WTC11 (cell line): ENCODE measurements around the gene CTNNAL1. TPM values are rescaled to one million over a fixed set of nuclear protein-coding genes. Genes with fewer than 3 reads are reported as not detected.

Experiments
- ATAC-seq: fragments of 200-7000 bp; cut with Tn5 transposase; 2 replicates; pipeline ENCODE4 v1.10.0; 2021; ENCODE audit warnings: mild to moderate bottlenecking, moderate library complexity
- CTCF ChIA-PET: fragments of 300-600 bp; sonication (Branson Sonifier 250); formaldehyde crosslinking; loops from one replicate; lab custom pipeline; 2021; ENCODE audit warnings: antibody characterized with exemption; lab: Charles Lee
- POLR2A ChIA-PET: fragments of 350-600 bp; sonication (Branson Sonifier 250); formaldehyde crosslinking; loops from one replicate; lab custom pipeline; 2021; ENCODE audit warnings: antibody characterized with exemption; lab: Charles Lee
- DNase-seq: peaks from one replicate; pipeline ENCODE4 v3.0.0; 2021; ENCODE audit warnings: low spot score
- H3K27ac Mint-ChIP-seq: 2 replicates; pipeline ENCODE4 v1.8.0; 2021; ENCODE audit warnings: mixed read lengths
- H3K27me3 Mint-ChIP-seq: 2 replicates; pipeline ENCODE4 v1.8.0; 2021; ENCODE audit warnings: low read depth, mild to moderate bottlenecking, moderate library complexity, mixed read lengths
- H3K36me3 Mint-ChIP-seq: 2 replicates; pipeline ENCODE4 v1.8.0; 2021; ENCODE audit warnings: mixed read lengths
- H3K4me1 Mint-ChIP-seq: 2 replicates; pipeline ENCODE4 v1.8.0; 2022; ENCODE audit warnings: mixed read lengths
- H3K4me3 Mint-ChIP-seq: 2 replicates; pipeline ENCODE4 v1.8.0; 2021; ENCODE audit warnings: mild to moderate bottlenecking, moderate library complexity, mixed read lengths
- H3K9me3 Mint-ChIP-seq: 2 replicates; pipeline ENCODE4 v1.8.0; 2021; ENCODE audit warnings: mixed read lengths
- CREB1 ChIP-seq: sonication (generic); formaldehyde crosslinking; IDR thresholded peaks from 2 replicates; pipeline ENCODE4 v1.8.0; 2023; ENCODE audit warnings: mild to moderate bottlenecking, missing genetic modification reagents
- CREM ChIP-seq: sonication (generic); formaldehyde crosslinking; IDR thresholded peaks from 2 replicates; pipeline ENCODE4 v1.8.1; 2022; ENCODE audit warnings: mild to moderate bottlenecking, missing genetic modification reagents, moderate library complexity
- E2F1 ChIP-seq: sonication (generic); formaldehyde crosslinking; IDR thresholded peaks from 2 replicates; pipeline ENCODE4 v1.8.0; 2022; ENCODE audit warnings: mild to moderate bottlenecking, missing genetic modification reagents
- E2F5 ChIP-seq: sonication (generic); formaldehyde crosslinking; IDR thresholded peaks from 2 replicates; pipeline ENCODE4 v1.8.1; 2022; ENCODE audit warnings: mild to moderate bottlenecking, moderate library complexity, missing genetic modification reagents
- ELF4 ChIP-seq: sonication (generic); formaldehyde crosslinking; IDR thresholded peaks from 2 replicates; pipeline ENCODE4 v1.8.1; 2022; ENCODE audit warnings: low read depth, mild to moderate bottlenecking, moderate library complexity, missing genetic modification reagents
- ETV6 ChIP-seq: sonication (generic); formaldehyde crosslinking; IDR thresholded peaks from 2 replicates; pipeline ENCODE4 v1.8.1; 2022; ENCODE audit warnings: mild to moderate bottlenecking, missing genetic modification reagents
- HMGA2 ChIP-seq: fragments of 250-450 bp; sonication (Bioruptor Pico); IDR thresholded peaks from 2 replicates; pipeline ENCODE4 v1.4.0; 2021; ENCODE audit warnings: mild to moderate bottlenecking, moderate library complexity
- MXD4 ChIP-seq: fragments of 250-450 bp; sonication (Bioruptor Pico); IDR thresholded peaks from 2 replicates; pipeline ENCODE4 v1.8.0; 2021; ENCODE audit warnings: mild to moderate bottlenecking, moderate library complexity, borderline replicate concordance
- NFE2L1 ChIP-seq: sonication (generic); formaldehyde crosslinking; IDR thresholded peaks from 2 replicates; pipeline ENCODE4 v1.8.1; 2023; ENCODE audit warnings: missing genetic modification reagents
- SMAD4 ChIP-seq: sonication (generic); formaldehyde crosslinking; IDR thresholded peaks from 2 replicates; pipeline ENCODE4 v1.8.0; 2022; ENCODE audit warnings: mild to moderate bottlenecking, missing genetic modification reagents
- TCF7 ChIP-seq: sonication (generic); formaldehyde crosslinking; IDR thresholded peaks from 2 replicates; pipeline ENCODE4 v1.8.0; 2022; ENCODE audit warnings: mild to moderate bottlenecking, low read depth, missing genetic modification reagents, moderate library complexity
- TEAD4 ChIP-seq: sonication (generic); formaldehyde crosslinking; IDR thresholded peaks from 2 replicates; pipeline ENCODE4 v1.8.0; 2022; ENCODE audit warnings: mild to moderate bottlenecking, missing genetic modification reagents
- ZNF232 ChIP-seq: sonication (generic); formaldehyde crosslinking; IDR thresholded peaks from 2 replicates; pipeline ENCODE4 v1.8.0; 2022; ENCODE audit warnings: mild to moderate bottlenecking, missing genetic modification reagents
- ZNF416 ChIP-seq: fragments of 250-450 bp; sonication (Bioruptor Pico); IDR thresholded peaks from 2 replicates; pipeline ENCODE4 v1.9.0; 2021; ENCODE audit warnings: mild to moderate bottlenecking, inconsistent platforms
- ZNF512 ChIP-seq: sonication (generic); formaldehyde crosslinking; IDR thresholded peaks from 2 replicates; pipeline ENCODE4 v1.8.1; 2022; ENCODE audit warnings: missing genetic modification reagents, borderline replicate concordance
- ZNF671 ChIP-seq: fragments of 250-450 bp; sonication (Bioruptor Pico); IDR thresholded peaks from 2 replicates; pipeline ENCODE4 v1.8.0; 2021; ENCODE audit warnings: mild to moderate bottlenecking
- ZSCAN18 ChIP-seq: fragments of 250-450 bp; sonication (Bioruptor Pico); IDR thresholded peaks from 2 replicates; pipeline ENCODE4 v2.1.2; 2022; ENCODE audit warnings: mild to moderate bottlenecking, moderate library complexity
- total RNA-seq: library from RNA; stranded (reverse); gene quantifications from 3 replicates; pipeline ENCODE4 v1.2.3, GENCODE V29; 2021
- TF ChIP-seq, protein P1 (sequence below): sonication (generic); formaldehyde crosslinking; IDR thresholded peaks from 2 replicates; pipeline ENCODE4 v1.8.0; 2023; ENCODE audit warnings: missing genetic modification reagents
- TF ChIP-seq, protein P2 (sequence below): sonication (generic); formaldehyde crosslinking; IDR thresholded peaks from 2 replicates; pipeline ENCODE4 v1.8.1; 2023; ENCODE audit warnings: mild to moderate bottlenecking, missing genetic modification reagents, borderline replicate concordance

The CTNNAL1 gene
- total RNA-seq, 1 experiment from 2014 or later: 53.1 TPM

GRCh38 chr9:108950168-108950567 lies 63.1 kb downstream of the CTNNAL1 start:
- ChIA-PET CTCF (interaction anchor here (1.4 kb wide), 2 partner anchors 233 to 461 kb away, joined by 3 to 4 read pairs; no protein-coding TSS in a partner anchor), POLR2A (no interaction called here)
- Mint-ChIP-seq H3K9me3 (no peaks in the 10 kb centered on the region), H3K4me1 (no peaks in the 10 kb centered on the region), H3K36me3 (peaks cover 17% of the 10 kb centered on the region), H3K4me3 (no peak overlapping the region), H3K27me3 (no peaks in the 10 kb centered on the region), H3K27ac (no peak overlapping the region)
- no peak for DNase-seq
- TF ChIP-seq NFE2L1 (CRISPR knock-in tag) (no peak), ZNF512 (CRISPR knock-in tag) (no peak), E2F1 (CRISPR knock-in tag) (no peak), SMAD4 (CRISPR knock-in tag) (no peak), E2F5 (CRISPR knock-in tag) (no peak), TCF7 (CRISPR knock-in tag) (no peak)
- TF ChIP-seq, protein P1, sequence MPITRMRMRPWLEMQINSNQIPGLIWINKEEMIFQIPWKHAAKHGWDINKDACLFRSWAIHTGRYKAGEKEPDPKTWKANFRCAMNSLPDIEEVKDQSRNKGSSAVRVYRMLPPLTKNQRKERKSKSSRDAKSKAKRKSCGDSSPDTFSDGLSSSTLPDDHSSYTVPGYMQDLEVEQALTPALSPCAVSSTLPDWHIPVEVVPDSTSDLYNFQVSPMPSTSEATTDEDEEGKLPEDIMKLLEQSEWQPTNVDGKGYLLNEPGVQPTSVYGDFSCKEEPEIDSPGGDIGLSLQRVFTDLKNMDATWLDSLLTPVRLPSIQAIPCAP (CRISPR knock-in tag): no peak
- ATAC-seq: no peak

DNA sequence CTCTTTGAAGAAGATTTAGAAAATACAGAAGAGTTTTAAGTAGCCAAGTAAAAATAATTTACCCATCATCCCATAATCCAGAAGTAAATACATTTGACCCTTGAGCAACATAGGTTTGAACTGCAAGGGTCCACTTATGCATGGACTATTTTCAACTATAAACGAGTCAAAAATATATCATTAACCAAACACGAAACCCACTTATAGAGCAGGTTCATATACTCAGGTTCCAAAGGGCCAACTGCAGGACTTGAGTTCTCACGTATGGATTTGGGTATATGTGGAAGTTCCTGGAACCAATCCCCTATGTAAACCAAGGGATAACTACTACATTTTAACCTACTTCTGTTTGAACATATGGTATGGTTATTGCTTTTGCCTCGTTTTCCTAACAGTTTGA lies 73.3 kb downstream of the CTNNAL1 start:
- H3K27ac Mint-ChIP-seq: no peak overlapping the region
- H3K4me3 Mint-ChIP-seq: no peak overlapping the region
- POLR2A ChIA-PET: no interaction called here
- no peaks in the 10 kb centered on the region for H3K27me3 Mint-ChIP-seq
- no peak for ATAC-seq
- H3K9me3 Mint-ChIP-seq: no peaks in the 10 kb centered on the region
- peaks cover 6% of the 10 kb centered on the region; the same call in 1 of the 2 replicates for H3K36me3 Mint-ChIP-seq
- TF ChIP-seq HMGA2 (no peak), ELF4 (CRISPR knock-in tag) (no peak), ZNF671 (CRISPR knock-in tag) (no peak), SMAD4 (CRISPR knock-in tag) (no peak), NFE2L1 (CRISPR knock-in tag) (no peak), TEAD4 (CRISPR knock-in tag) (no peak)
- TF ChIP-seq, all 79 proteins: peak for 0
- CTCF ChIA-PET: no interaction called here
- DNase-seq: no peak
- H3K4me1 Mint-ChIP-seq: peaks cover 5% of the 10 kb centered on the region; the same call in 1 of the 2 replicates

GRCh38 chr9:108937561-108938305 lies 75.6 kb downstream of the CTNNAL1 start:
- Mint-ChIP-seq H3K27ac (no peak overlapping the region), H3K4me1 (peaks cover 11% of the 10 kb centered on the region), H3K4me3 (no peak overlapping the region), H3K27me3 (no peaks in the 10 kb centered on the region), H3K9me3 (no peaks in the 10 kb centered on the region), H3K36me3 (peaks cover 6% of the 10 kb centered on the region; the same call in 1 of the 2 replicates)
- DNase-seq (no peak), ATAC-seq (no peak)
- ChIA-PET CTCF (no interaction called here), POLR2A (no interaction called here)
- TF ChIP-seq ZSCAN18 (CRISPR knock-in tag): no peak
- no peak for TF ChIP-seq E2F5 (CRISPR knock-in tag)
- no peak for TF ChIP-seq MXD4 (CRISPR knock-in tag)
- no peak for TF ChIP-seq ZNF416 (CRISPR knock-in tag)
- no peak for TF ChIP-seq ETV6 (CRISPR knock-in tag)
- TF ChIP-seq, protein P2, sequence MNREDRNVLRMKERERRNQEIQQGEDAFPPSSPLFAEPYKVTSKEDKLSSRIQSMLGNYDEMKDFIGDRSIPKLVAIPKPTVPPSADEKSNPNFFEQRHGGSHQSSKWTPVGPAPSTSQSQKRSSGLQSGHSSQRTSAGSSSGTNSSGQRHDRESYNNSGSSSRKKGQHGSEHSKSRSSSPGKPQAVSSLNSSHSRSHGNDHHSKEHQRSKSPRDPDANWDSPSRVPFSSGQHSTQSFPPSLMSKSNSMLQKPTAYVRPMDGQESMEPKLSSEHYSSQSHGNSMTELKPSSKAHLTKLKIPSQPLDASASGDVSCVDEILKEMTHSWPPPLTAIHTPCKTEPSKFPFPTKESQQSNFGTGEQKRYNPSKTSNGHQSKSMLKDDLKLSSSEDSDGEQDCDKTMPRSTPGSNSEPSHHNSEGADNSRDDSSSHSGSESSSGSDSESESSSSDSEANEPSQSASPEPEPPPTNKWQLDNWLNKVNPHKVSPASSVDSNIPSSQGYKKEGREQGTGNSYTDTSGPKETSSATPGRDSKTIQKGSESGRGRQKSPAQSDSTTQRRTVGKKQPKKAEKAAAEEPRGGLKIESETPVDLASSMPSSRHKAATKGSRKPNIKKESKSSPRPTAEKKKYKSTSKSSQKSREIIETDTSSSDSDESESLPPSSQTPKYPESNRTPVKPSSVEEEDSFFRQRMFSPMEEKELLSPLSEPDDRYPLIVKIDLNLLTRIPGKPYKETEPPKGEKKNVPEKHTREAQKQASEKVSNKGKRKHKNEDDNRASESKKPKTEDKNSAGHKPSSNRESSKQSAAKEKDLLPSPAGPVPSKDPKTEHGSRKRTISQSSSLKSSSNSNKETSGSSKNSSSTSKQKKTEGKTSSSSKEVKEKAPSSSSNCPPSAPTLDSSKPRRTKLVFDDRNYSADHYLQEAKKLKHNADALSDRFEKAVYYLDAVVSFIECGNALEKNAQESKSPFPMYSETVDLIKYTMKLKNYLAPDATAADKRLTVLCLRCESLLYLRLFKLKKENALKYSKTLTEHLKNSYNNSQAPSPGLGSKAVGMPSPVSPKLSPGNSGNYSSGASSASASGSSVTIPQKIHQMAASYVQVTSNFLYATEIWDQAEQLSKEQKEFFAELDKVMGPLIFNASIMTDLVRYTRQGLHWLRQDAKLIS (CRISPR knock-in tag): no peak
- no peak for TF ChIP-seq CREB1
- no peak for TF ChIP-seq ZNF232 (CRISPR knock-in tag)
- no peak for TF ChIP-seq SMAD4 (CRISPR knock-in tag)
- no peak for TF ChIP-seq CREM (CRISPR knock-in tag)
